ENCODE measurements around the gene TPRN. TPM values are rescaled to one million over a fixed set of nuclear protein-coding genes. Genes with fewer than 3 reads are reported as not detected.

The TPRN gene
- total and polyA plus RNA-seq, 2 of the 4 experiments (the other 2 are of a cell fraction), result 1.8 to 5.3 TPM

GRCh38 chr9:137227853-137228505 lies 27.4 kb upstream of the TPRN start:
- H2AK5ac ChIP-seq (ENCODE audit: low read depth, low read length), result no peak overlapping the region
- TF ChIP-seq USF2 (IDR thresholded peaks at IDR 0.05; ENCODE audit: low read depth, low read length) (no peak), FOS (IDR thresholded peaks at IDR 0.05; ENCODE audit: low read depth, low read length) (no peak), CTCF (conservative IDR thresholded peaks at IDR 0.05; ENCODE audit: low read depth, low read length) (no peak)
- no peak overlapping the region for H3K23ac ChIP-seq (ENCODE audit: low read depth, low read length)
- no peak overlapping the region for H4K91ac ChIP-seq (ENCODE audit: insufficient read depth, low read depth, low read length)
- no peak overlapping the region for H4K8ac ChIP-seq (ENCODE audit: low read depth in 2 of 2, low read length in 2 of 2)
- no peak overlapping the region for H2BK5ac ChIP-seq (ENCODE audit: low read depth, low read length, poor library complexity, severe bottlenecking)
- H3K9ac ChIP-seq (ENCODE audit: low read depth, low read length), result no peak overlapping the region
- H3K18ac ChIP-seq (ENCODE audit: low read depth, low read length), result no peak overlapping the region
- H3K4me3 ChIP-seq (ENCODE audit: insufficient read depth, low read depth, low read length), result no peak overlapping the region
- H3K4me1 ChIP-seq (ENCODE audit: control insufficient read depth, insufficient read depth, low read length), result peaks cover 6% of the 10 kb centered on the region
- no peak for ATAC-seq (ENCODE audit: low read depth)
- 31% methylated on average over 10 of the region's 18 CpGs; no CpG with 5 or more reads in 1 of the 2 experiments for WGBS, 2 experiments (ENCODE audit: extremely low coverage in 2 of 2, insufficient read length in 1 of 2)
- H2BK120ac ChIP-seq (ENCODE audit: low read depth, low read length), result no peak overlapping the region
- no peak overlapping the region for H3K14ac ChIP-seq (replicated peaks; ENCODE audit: low read depth, low read length)
- H3K36me3 ChIP-seq (ENCODE audit: control insufficient read depth, insufficient read depth, low read length), result no peaks in the 10 kb centered on the region
- no peaks in the 10 kb centered on the region for H3K79me1 ChIP-seq (ENCODE audit: low read depth in 1 of 2, low read length in 2 of 2)
- no peak overlapping the region for H3K4ac ChIP-seq (ENCODE audit: low read depth, low read length)
- ChIA-PET CTCF (interaction anchor here (1.2 kb wide), 1 partner anchor 9 kb away, joined by 6 read pairs; no protein-coding TSS in a partner anchor), POLR2A (ENCODE audit: unreplicated experiment) (no interaction called here)
- no peak overlapping the region for H2BK15ac ChIP-seq (ENCODE audit: low read depth, low read length)
- H3K27me3 ChIP-seq (ENCODE audit: control insufficient read depth, insufficient read depth, low read length), result peaks cover 1% of the 10 kb centered on the region; the same call in 1 of the 2 replicates
- no peak overlapping the region for H3K27ac ChIP-seq (ENCODE audit: insufficient read depth, low read length)
- no peak overlapping the region for H3K56ac ChIP-seq (ENCODE audit: extremely low read depth, insufficient read depth, low read length)
- no TSS peak for BruUV-seq (replicated peaks)
- no peaks in the 10 kb centered on the region for H3K9me3 ChIP-seq (ENCODE audit: control insufficient read depth, insufficient read depth, low read length)
- H4K5ac ChIP-seq (ENCODE audit: low read depth, low read length), result no peak overlapping the region
- H2AFZ ChIP-seq (replicated peaks; ENCODE audit: low read length, poor library complexity), result peak overlapping the region; percentile 85
- intact Hi-C loops (cut with micrococcal nuclease) (loop anchor here (1.0 to 2.0 kb wide), 2 partner anchors 110 to 181 kb away; partner anchors contain the start of gene NPDC1), in situ Hi-C loops (cut with MboI; ENCODE audit: low sequenced_read_pairs) (loop anchor here (5.0 kb wide), 1 partner anchor 106 kb away; no protein-coding TSS in a partner anchor), dilution Hi-C loops (cut with HindIII; ENCODE audit: low sequenced_read_pairs, unreplicated experiment) (no loop called here)
- H3K4me2 ChIP-seq (ENCODE audit: low read depth, low read length), result no peak overlapping the region
- no peaks in the 10 kb centered on the region for H4K20me1 ChIP-seq (ENCODE audit: insufficient read depth, low read length)
- H2BK20ac ChIP-seq (ENCODE audit: low read depth, low read length), result no peak overlapping the region
- no peak for DNase-seq
- peak overlapping the region; percentile 82 for H2AK9ac ChIP-seq (replicated peaks; ENCODE audit: low read depth, low read length, poor library complexity)
- no peaks in the 10 kb centered on the region for H3K9me1 ChIP-seq (ENCODE audit: insufficient read depth, low read length)
